HG03095 (cell line): ENCODE data around the gene HSPA6.
"Not testable (repeated sequence)": the region's sequence is repeated elsewhere in the genome, so short reads cannot be mapped to it uniquely, and the experiment has no call there.

ENCODE experiments used
- ATAC-seq: cut with Tn5 transposase; IDR thresholded peaks from one replicate; pipeline ENCODE4 v1.9.1; 2021; ENCODE audit warnings: moderate library complexity; ENCODE audit not compliant: unreplicated experiment

HSPA6 gene

DNA sequence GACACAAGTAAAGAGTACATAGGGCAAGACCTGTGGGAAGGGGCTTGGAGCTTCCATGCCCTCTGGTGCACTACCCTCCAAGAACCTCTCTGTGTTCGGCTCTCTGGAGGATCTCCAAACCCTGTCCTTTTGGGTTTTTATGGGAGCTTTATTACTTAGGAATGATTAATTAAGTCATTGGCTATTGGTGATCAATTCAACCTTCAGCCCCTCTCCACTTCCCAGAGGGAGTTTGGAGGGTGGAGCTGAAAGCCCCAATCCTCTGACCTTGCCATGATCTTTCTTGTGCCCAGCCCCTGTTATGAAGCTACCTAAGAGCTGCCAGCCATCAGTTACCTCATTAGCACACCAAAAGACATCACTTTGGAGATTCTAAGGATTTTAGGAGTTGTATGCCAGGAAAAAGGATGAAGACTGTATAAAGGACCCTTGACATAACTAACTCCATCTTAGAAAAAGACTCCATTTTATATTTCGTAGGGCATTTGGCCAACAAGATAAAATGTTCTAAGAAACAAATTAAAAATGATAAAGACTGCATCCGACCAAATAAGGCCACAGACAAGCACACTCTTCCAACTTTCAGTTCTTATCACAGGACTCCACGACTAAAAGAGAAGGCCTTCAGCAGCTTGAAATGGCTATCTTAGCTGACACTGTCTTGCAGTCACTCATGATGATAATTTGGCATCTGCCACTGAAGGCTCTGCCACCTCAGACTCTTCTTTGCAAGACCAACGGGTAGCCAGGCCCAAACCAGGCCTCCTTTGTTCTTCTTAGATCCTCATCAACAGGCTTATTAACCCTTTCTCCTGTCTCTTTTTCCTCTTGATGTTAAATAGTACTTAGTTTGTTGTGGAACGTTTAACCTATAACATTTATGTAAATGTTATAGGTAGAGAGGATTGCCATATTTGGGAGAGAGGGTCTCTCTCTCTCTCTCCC is 33.4 kb downstream of the HSPA6 start:
- ATAC-seq, result not testable (repeated sequence)

DNA sequence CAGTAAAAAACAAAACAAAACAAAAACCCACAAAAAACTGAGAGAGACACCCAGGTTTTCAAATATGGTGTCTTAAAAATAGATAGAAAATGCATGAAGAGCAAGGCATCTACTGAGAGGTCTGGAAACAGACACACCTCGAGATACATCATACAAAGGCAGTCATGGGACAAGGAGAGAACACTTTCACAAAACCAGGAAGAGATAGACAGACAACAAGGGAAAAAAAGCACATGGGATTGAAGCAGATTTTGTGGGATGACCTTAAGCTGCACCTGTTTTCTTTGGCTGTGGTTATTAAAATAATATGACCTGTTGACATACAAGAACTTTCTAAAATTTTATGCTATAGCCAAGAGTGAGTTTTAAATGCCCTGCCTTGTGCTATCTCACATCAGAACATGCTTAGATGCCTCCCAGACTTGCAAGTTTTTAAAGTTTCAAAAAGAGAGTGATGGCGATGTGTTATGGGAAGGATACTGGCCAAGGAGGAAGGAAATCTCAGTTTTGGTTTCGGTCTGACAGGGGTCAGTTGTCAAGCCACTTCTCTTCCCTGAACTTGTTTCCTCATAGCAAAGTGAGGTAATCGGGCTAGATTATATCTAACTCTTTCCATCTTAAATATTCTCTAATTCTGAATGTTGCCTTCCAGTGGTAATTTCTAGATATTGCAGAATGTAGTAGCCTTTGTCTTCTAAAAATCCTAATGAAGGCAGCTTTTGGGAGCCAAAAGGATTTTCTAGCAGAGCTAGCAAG is 36.8 kb downstream of the HSPA6 start:
- not testable (repeated sequence) for ATAC-seq

DNA sequence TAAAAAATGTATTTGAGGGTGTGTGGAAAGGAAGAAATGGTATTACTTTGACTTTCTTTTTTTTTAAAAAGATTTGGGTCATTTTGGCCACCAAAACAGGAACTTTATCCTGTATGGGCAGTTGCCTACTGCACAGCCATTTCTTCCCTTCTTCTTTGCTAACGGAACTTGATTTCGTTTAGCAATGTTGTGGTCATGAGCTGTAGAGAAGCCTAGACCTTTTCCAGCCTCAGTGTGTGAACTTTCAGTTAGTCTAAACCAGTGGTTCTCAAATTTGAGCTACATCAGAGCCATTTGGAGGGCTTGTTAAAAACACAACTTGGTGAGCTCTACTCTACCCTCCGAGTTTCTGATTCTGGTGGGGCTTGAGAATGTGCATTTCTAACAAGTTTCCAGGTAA is 38.1 kb downstream of the HSPA6 start:
- ATAC-seq, result not testable (repeated sequence)

DNA sequence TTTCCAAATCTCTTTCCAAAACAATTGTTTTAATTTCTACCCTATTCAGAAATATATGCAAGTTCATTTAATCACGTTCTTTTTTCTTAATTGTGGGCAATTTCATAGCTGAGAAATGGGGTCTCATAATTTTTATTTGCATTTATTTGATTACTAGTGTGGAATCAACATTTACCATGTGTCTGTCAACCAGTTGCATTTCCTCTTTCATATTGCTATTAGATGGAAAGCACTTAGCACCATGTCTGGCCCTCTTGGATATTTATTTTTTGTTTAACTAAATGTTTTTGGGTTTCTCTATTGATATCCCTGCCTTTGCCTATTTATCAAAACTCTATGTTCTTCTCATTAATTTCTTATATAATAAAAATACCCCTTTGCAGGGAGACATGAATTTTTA is 39.2 kb downstream of the HSPA6 start:
- not testable (repeated sequence) for ATAC-seq

DNA sequence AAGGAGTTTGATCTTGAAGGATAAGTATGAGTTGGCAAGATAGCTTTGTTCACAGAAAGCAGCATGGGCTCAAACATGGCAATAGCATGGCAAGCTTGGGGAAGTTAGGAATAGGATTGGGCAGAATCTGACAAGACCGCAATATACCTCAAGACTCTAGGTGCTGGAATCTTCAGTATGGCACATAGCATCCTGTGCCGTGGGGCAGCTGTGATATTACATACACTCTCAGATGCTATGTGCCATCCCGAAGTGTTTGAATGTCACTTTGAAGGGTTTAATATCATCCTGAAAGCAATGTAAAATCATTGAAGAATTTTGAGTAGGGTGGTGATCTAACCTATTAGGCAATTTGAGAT is 42.2 kb downstream of the HSPA6 start:
- not testable (repeated sequence) for ATAC-seq

DNA sequence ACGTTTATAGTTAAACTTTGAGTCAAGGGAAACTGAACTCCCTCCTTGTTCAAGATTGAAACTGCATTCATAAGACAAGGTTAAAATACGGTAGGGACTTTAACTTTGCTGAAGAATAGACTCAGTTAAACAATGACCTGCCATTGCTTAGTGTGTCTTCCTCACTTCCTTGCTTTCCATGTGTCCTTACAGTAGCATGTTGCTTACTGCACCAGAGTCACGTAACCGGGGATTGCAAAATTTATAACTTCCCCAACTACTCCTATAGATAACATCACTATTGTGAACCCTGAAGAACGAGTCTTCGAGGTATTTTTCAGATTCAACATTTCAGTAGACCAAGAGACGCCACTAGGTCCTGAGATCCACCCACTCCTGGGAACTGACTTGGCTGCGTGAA is 47.4 kb downstream of the HSPA6 start:
- ATAC-seq, result not testable (repeated sequence)
